SK-N-SH (cell line): ENCODE data around the gene UPK3B. TPM values are rescaled to one million over a fixed set of nuclear protein-coding genes. Genes with fewer than 3 reads are reported as not detected.

Experiments used
- CTCF ChIA-PET: fragments of 300-600, 350-600 bp; formaldehyde crosslinking; extraction: SDS; loops from one replicate; lab custom pipeline; 2021; lab: Yijun Ruan, JAX
- POLR2A ChIA-PET: fragments of 350-600 bp; sonication (Branson Sonifier 250); formaldehyde crosslinking; extraction: SDS; loops from one replicate; lab custom pipeline; 2020; ENCODE audit warnings: antibody characterized with exemption, inconsistent platforms; lab: Yijun Ruan, JAX
- DNase-seq: peaks from one replicate; pipeline ENCODE4 v3.0.0; 2012
- H2AFZ ChIP-seq: fragments of 200-600 bp; sonication (generic); 2 replicates; pipeline ENCODE4 v1.8.1; 2016; ENCODE audit warnings: antibody characterized with exemption, mild to moderate bottlenecking, low read depth
- H3F3A ChIP-seq: fragments of 200-600 bp; sonication (generic); replicated peaks from 2 replicates; pipeline ENCODE3; 2016; ENCODE audit warnings: antibody characterized with exemption, mild to moderate bottlenecking; ENCODE audit not compliant: insufficient read depth
- H3K27ac ChIP-seq, 2 experiments: fragments of 200-500 bp in 1 of 2; fragments of 200-600 bp in 1 of 2; sonication (Bioruptor generic) in 1 of 2; sonication (generic), shearing (Covaris generic) in 1 of 2; 2 replicates each; pipeline versions ENCODE4 v1.5.1 to v1.6.1; 2014 to 2016; ENCODE audit warnings: low read depth in 2 of 2, inconsistent platforms in 1 of 2, low read length in 1 of 2, mild to moderate bottlenecking in 1 of 2, mixed read lengths in 1 of 2
- H3K27me3 ChIP-seq: fragments of 200-600 bp; sonication (generic), shearing (Covaris generic); 2 replicates; pipeline ENCODE4 v1.6.1; 2016; ENCODE audit warnings: mixed run types; ENCODE audit not compliant: insufficient read depth
- H3K36me3 ChIP-seq, 2 experiments: fragments of 200-500 bp in 1 of 2; fragments of 200-600 bp in 1 of 2; sonication (Bioruptor generic) in 1 of 2; sonication (generic) in 1 of 2; replicated peaks in 1 of 2; 2 replicates each; pipeline versions ENCODE3 to v1.5.1; 2014 to 2016; ENCODE audit warnings: low read length in 1 of 2, mild to moderate bottlenecking in 1 of 2; ENCODE audit not compliant: insufficient read depth in 2 of 2, control insufficient read depth in 1 of 2
- H3K4me1 ChIP-seq, 2 experiments: fragments of 200-500 bp in 1 of 2; fragments of 200-600 bp in 1 of 2; sonication (Bioruptor generic) in 1 of 2; sonication (generic), shearing (Covaris generic) in 1 of 2; 2 replicates each; pipeline versions ENCODE4 v1.5.1 to v1.6.1; 2014 to 2016; ENCODE audit warnings: low read depth in 1 of 2, low read length in 1 of 2, mixed run types in 1 of 2; ENCODE audit not compliant: insufficient read depth in 2 of 2, control insufficient read depth in 1 of 2
- H3K4me2 ChIP-seq: fragments of 200-600 bp; sonication (generic), shearing (Covaris generic); 2 replicates; pipeline ENCODE4 v1.6.1; 2017; ENCODE audit warnings: mixed run types
- H3K4me3 ChIP-seq, 2 experiments: fragments of 200-500 bp in 1 of 2; fragments of 200-600 bp in 1 of 2; sonication (Bioruptor generic) in 1 of 2; sonication (generic), shearing (Covaris generic) in 1 of 2; 2 replicates each; pipeline versions ENCODE4 v1.5.1 to v1.8.1; 2014 to 2016; ENCODE audit warnings: low read depth in 2 of 2, inconsistent platforms in 1 of 2, low read length in 1 of 2, mild to moderate bottlenecking in 1 of 2, mixed read lengths in 1 of 2, moderate library complexity in 1 of 2
- H3K79me2 ChIP-seq: fragments of 200-600 bp; sonication (generic); 2 replicates; pipeline ENCODE4 v1.8.1; 2017; ENCODE audit warnings: mild to moderate bottlenecking; ENCODE audit not compliant: insufficient read depth
- H3K9ac ChIP-seq: fragments of 200-600 bp; sonication (generic); 2 replicates; pipeline ENCODE4 v1.6.1; 2017; ENCODE audit warnings: mixed run types
- H3K9me2 ChIP-seq: fragments of 200-600 bp; sonication (generic); 2 replicates; pipeline ENCODE4 v1.6.1; 2017; ENCODE audit warnings: mixed run types
- H3K9me3 ChIP-seq: fragments of 200-600 bp; sonication (generic); 2 replicates; pipeline ENCODE4 v1.6.1; 2017; ENCODE audit warnings: mixed run types, mild to moderate bottlenecking, moderate library complexity
- H4K20me1 ChIP-seq: fragments of 200-600 bp; sonication (generic); 2 replicates; pipeline ENCODE4 v1.6.1; 2017; ENCODE audit warnings: mild to moderate bottlenecking, mixed run types; ENCODE audit not compliant: insufficient read depth
- CHD2 ChIP-seq: fragments of 150-350 bp; IDR thresholded peaks from 2 replicates; pipeline ENCODE4 v1.6.1; 2018; ENCODE audit warnings: low read length; ENCODE audit not compliant: partially characterized antibody
- ELF1 ChIP-seq: IDR thresholded peaks from 2 replicates; pipeline ENCODE4 v1.4.0; 2012
- RAD21 ChIP-seq: IDR thresholded peaks from 2 replicates; pipeline ENCODE4 v1.6.1; 2012; ENCODE audit warnings: mild to moderate bottlenecking, low read length
- TAF1 ChIP-seq: IDR thresholded peaks from 2 replicates; pipeline ENCODE4 v1.6.1; 2012; ENCODE audit warnings: low read depth, mild to moderate bottlenecking, low read length, moderate library complexity, borderline replicate concordance
- TEAD4 ChIP-seq: IDR thresholded peaks from 2 replicates; pipeline ENCODE4 v1.4.0; 2012; ENCODE audit warnings: mild to moderate bottlenecking, borderline replicate concordance; ENCODE audit not compliant: insufficient read depth
- WGBS: methylation state at CpG from one replicate; pipeline ENCODE4 v1.1.6; 2017; ENCODE audit warnings: low lambda C conversion rate; 5-methylcytosine and 5-hydroxymethylcytosine counted together
- polyA plus RNA-seq, 3 experiments: library from polyadenylated mRNA; depleted of rRNA; stranded (reverse); fragments of >200 nt; gene quantifications; 2 replicates each; pipeline ENCODE4 v1.2.3, GENCODE V29; 2012
- TF ChIP-seq, protein P1 (sequence below): IDR thresholded peaks from 2 replicates; pipeline ENCODE4 v1.4.0; 2012; ENCODE audit warnings: low read depth, borderline replicate concordance
- TF ChIP-seq, protein P2 (sequence below): fragments of 200-600 bp; sonication (generic); IDR thresholded peaks from 2 replicates; pipeline ENCODE4 v1.6.1; 2017; ENCODE audit warnings: antibody characterized with exemption, mild to moderate bottlenecking, moderate library complexity

UPK3B gene
- polyA plus RNA-seq, 1 of the 3 experiments (the other 2 are of a cell fraction), result not detected

DNA sequence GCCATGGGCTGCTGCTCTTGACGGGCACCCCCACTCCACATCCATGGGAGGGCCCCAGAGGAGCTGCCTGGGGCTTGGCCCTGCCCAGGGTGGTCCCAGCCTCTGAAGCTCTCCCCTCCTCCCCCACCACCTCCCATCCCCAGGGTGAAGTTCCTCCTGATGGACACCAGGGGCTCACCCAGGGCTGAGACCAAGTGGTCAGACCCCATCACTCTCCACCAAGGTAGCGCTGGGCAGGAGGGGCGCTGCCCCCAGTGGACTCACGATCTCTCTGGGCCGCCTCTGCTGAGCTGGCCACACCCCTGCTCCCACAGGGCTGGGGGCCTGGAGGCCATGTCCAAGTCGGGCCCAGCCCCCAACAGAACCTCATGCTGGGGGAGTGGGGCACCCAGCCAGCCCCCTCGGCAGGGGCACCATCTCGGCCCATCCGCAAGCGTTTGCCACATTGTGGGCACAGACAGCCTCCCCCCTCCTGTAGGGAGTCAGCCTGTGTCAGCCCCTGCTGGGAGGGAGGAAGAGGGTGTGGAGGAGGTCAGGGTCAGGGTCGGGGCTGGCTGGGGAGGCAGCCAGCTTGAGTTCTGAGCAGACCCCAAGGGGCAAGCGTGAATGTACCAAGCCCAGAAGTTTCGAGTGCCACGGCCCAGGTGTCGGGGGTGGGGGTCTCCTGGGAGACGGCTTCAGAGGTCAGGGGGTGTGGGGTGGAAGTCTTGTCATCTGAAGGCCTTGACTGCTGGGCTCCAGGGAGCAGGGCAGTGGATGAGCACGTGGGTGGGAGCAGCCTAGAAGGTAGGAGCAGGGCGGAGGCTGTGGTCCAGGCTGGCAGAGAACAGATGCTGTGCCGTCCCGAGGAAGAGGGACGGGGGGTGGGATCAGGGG is 2.8 kb downstream of the UPK3B start:
- H3K9me3 ChIP-seq, result no peaks in the 10 kb centered on the region
- H3K79me2 ChIP-seq, result no peaks in the 10 kb centered on the region
- POLR2A ChIA-PET, result no interaction called here
- no peak overlapping the region for H3K9ac ChIP-seq
- H3K27ac ChIP-seq, result no peak overlapping the region
- 78% methylated on average over 14 of the region's 21 CpGs for WGBS
- no peaks in the 10 kb centered on the region for H3K36me3 ChIP-seq
- TF ChIP-seq, protein P1, sequence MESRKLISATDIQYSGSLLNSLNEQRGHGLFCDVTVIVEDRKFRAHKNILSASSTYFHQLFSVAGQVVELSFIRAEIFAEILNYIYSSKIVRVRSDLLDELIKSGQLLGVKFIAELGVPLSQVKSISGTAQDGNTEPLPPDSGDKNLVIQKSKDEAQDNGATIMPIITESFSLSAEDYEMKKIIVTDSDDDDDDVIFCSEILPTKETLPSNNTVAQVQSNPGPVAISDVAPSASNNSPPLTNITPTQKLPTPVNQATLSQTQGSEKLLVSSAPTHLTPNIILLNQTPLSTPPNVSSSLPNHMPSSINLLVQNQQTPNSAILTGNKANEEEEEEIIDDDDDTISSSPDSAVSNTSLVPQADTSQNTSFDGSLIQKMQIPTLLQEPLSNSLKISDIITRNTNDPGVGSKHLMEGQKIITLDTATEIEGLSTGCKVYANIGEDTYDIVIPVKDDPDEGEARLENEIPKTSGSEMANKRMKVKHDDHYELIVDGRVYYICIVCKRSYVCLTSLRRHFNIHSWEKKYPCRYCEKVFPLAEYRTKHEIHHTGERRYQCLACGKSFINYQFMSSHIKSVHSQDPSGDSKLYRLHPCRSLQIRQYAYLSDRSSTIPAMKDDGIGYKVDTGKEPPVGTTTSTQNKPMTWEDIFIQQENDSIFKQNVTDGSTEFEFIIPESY, result no peak
- TF ChIP-seq RAD21 (peak; percentile 14; the same call in 1 of the 2 replicates), CHD2 (no peak)
- TF ChIP-seq, protein P2, sequence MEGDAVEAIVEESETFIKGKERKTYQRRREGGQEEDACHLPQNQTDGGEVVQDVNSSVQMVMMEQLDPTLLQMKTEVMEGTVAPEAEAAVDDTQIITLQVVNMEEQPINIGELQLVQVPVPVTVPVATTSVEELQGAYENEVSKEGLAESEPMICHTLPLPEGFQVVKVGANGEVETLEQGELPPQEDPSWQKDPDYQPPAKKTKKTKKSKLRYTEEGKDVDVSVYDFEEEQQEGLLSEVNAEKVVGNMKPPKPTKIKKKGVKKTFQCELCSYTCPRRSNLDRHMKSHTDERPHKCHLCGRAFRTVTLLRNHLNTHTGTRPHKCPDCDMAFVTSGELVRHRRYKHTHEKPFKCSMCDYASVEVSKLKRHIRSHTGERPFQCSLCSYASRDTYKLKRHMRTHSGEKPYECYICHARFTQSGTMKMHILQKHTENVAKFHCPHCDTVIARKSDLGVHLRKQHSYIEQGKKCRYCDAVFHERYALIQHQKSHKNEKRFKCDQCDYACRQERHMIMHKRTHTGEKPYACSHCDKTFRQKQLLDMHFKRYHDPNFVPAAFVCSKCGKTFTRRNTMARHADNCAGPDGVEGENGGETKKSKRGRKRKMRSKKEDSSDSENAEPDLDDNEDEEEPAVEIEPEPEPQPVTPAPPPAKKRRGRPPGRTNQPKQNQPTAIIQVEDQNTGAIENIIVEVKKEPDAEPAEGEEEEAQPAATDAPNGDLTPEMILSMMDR, result peak; percentile 58
- TF ChIP-seq, all 33 proteins: peak for 2
- CTCF ChIA-PET, result interaction anchor here (0.5 kb wide), 1 partner anchor 8 kb away, joined by 3 read pairs; no protein-coding TSS in a partner anchor
- Histone ChIP-seq H3K27me3 (no peaks in the 10 kb centered on the region), H3K4me3 (no peak overlapping the region), H3K4me2 (no peak overlapping the region), H2AFZ (no peak overlapping the region), H4K20me1 (no peaks in the 10 kb centered on the region), H3K9me2 (no peaks in the 10 kb centered on the region), H3K4me1 (peaks cover 0 to 10% of the 10 kb centered on the region in 2 experiments; a peak in 1 of 4 replicates), H3F3A (no peaks in the 10 kb centered on the region)
- peak; percentile 87 for DNase-seq

DNA sequence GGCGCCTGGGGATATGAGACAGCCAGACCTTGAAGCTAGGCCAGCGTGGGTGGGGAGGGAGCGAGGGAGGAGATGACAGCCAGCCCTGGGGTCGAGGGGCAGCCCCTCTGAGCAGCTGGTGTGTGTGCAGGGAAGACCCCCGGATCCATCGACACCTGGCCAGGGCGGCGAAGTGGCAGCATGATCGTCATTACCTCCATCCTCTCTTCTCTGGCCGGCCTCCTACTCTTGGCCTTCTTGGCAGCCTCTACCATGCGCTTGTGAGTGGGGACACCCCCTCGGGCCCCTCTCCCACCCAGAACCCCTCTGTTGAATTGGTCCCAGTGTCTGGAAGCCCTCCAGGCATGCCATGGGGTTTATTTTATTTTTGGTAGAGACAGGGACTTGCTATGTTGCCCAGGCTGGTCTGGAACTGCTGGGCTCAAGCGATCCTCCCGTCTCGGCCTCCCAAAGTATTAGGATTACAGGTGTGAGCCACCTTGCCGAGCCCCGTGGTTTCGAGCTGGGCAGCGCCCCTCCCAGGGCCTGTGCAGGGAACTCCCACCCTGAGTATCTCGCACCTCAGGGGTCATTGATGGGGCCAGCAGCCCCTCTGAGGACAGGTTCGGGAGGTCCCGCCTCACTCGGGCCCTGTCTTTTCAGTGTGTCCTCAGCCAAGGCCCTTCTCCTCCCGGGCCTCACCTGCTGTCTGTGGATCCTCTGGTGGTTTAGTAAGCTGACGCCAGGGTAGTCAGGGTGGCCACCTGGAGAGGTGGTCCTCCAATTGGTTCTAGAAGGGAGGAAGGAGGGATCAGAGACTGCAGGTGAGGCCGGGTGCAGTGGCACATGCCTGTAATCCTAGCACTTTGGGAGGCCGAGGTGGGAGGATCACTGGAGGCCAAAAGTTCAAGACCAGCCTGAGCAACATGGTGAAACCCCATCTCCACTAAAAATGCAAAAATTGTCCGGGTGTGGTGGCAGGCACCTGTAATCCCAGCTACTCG is 3.8 kb downstream of the UPK3B start:
- H3F3A ChIP-seq, result no peaks in the 10 kb centered on the region
- CTCF ChIA-PET, result interaction anchor here (0.5 to 0.9 kb wide), 3 partner anchors 9 to 337 kb away, joined by 3 to 4 read pairs (median 3); partner anchors contain the start of gene ZP3
- no peaks in the 10 kb centered on the region for H3K27me3 ChIP-seq
- no peak overlapping the region for H3K4me2 ChIP-seq
- H3K9me2 ChIP-seq, result no peaks in the 10 kb centered on the region
- no peak overlapping the region for H3K27ac ChIP-seq
- H4K20me1 ChIP-seq, result no peaks in the 10 kb centered on the region
- no peaks in the 10 kb centered on the region for H3K36me3 ChIP-seq
- no peaks in the 10 kb centered on the region for H3K79me2 ChIP-seq
- H3K4me3 ChIP-seq, result no peak overlapping the region
- TF ChIP-seq TEAD4, result no peak
- TF ChIP-seq TAF1, result no peak
- no peak for TF ChIP-seq ELF1
- no peak for DNase-seq
- no peaks in the 10 kb centered on the region for H3K9me3 ChIP-seq
- WGBS, result 83% methylated on average over 24 of the region's 29 CpGs
- no peak overlapping the region for H2AFZ ChIP-seq
- H3K9ac ChIP-seq, result no peak overlapping the region
- POLR2A ChIA-PET, result no interaction called here
- H3K4me1 ChIP-seq, result peaks cover 0 to 10% of the 10 kb centered on the region in 2 experiments; a peak in 1 of 4 replicates
